Glutamatergic neuron (in vitro differentiated cells): ENCODE measurements around the gene COX7B. TPM values are rescaled to one million over a fixed set of nuclear protein-coding genes. Genes with fewer than 3 reads are reported as not detected.

Source experiments
- DNase-seq: peaks from one replicate; pipeline ENCODE4 v3.0.0; 2022
- H3K27ac Mint-ChIP-seq: one replicate; pipeline ENCODE4 v1.8.0; 2020; ENCODE audit warnings: mild to moderate bottlenecking, mixed read lengths, inconsistent platforms; ENCODE audit not compliant: unreplicated experiment
- H3K27me3 Mint-ChIP-seq: one replicate; pipeline ENCODE4 v1.8.0; 2020; ENCODE audit warnings: mild to moderate bottlenecking, moderate library complexity, mixed read lengths, inconsistent platforms; ENCODE audit not compliant: unreplicated experiment
- H3K36me3 Mint-ChIP-seq: one replicate; pipeline ENCODE4 v1.8.0; 2020; ENCODE audit warnings: mild to moderate bottlenecking, mixed read lengths, inconsistent platforms; ENCODE audit not compliant: unreplicated experiment
- H3K4me1 Mint-ChIP-seq: one replicate; pipeline ENCODE4 v1.8.0; 2020; ENCODE audit warnings: mild to moderate bottlenecking, low read depth, mixed read lengths, inconsistent platforms; ENCODE audit not compliant: unreplicated experiment
- H3K4me3 Mint-ChIP-seq: one replicate; pipeline ENCODE4 v1.8.0; 2020; ENCODE audit warnings: mild to moderate bottlenecking, mixed read lengths, inconsistent platforms; ENCODE audit not compliant: unreplicated experiment
- H3K9me3 Mint-ChIP-seq: one replicate; pipeline ENCODE4 v1.8.0; 2020; ENCODE audit warnings: mild to moderate bottlenecking, moderate library complexity, mixed read lengths, inconsistent platforms; ENCODE audit not compliant: unreplicated experiment
- total RNA-seq: library from RNA; stranded (reverse); fragmentation: NEBNext Ultra II Directional; extraction: Animal tissue kit (Norgen Biotek cat#: 25700); gene quantifications from one replicate; pipeline ENCODE4 v1.2.1, GENCODE V29; 2021; ENCODE audit not compliant: unreplicated experiment
- TF ChIP-seq, protein P1 (sequence below): fragments of 200-600 bp; sonication (generic); IDR thresholded peaks from one replicate; pipeline ENCODE4 v1.5.0; 2021; ENCODE audit not compliant: partially characterized antibody, unreplicated experiment

COX7B gene
- total RNA-seq, 1 donor from 2014 or later = 188 TPM

DNA sequence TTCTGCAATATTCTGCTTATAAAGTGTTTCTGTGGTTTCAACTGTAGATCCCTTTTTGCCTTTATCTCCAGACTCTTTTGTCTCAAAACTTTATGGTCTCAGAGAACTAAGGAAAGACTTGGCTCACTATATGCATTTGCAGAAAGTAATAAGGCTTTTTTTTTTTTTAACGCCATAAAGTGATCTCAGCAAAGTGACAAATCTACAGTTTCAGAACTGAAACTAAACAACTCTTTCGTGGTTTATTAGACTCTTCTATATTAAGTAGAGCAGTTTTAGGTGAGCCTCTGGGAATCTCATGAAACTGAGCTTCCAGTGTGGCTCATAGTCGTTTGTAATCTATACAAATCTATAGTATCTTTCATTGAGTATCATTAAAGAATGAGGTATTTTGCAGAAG, 26.5 kb downstream of the COX7B start:
- Mint-ChIP-seq H3K4me1 (no peaks in the 10 kb centered on the region), H3K4me3 (no peak overlapping the region), H3K36me3 (no peaks in the 10 kb centered on the region), H3K27me3 (no peaks in the 10 kb centered on the region), H3K9me3 (peaks cover 1% of the 10 kb centered on the region), H3K27ac (no peak overlapping the region)
- TF ChIP-seq, protein P1, sequence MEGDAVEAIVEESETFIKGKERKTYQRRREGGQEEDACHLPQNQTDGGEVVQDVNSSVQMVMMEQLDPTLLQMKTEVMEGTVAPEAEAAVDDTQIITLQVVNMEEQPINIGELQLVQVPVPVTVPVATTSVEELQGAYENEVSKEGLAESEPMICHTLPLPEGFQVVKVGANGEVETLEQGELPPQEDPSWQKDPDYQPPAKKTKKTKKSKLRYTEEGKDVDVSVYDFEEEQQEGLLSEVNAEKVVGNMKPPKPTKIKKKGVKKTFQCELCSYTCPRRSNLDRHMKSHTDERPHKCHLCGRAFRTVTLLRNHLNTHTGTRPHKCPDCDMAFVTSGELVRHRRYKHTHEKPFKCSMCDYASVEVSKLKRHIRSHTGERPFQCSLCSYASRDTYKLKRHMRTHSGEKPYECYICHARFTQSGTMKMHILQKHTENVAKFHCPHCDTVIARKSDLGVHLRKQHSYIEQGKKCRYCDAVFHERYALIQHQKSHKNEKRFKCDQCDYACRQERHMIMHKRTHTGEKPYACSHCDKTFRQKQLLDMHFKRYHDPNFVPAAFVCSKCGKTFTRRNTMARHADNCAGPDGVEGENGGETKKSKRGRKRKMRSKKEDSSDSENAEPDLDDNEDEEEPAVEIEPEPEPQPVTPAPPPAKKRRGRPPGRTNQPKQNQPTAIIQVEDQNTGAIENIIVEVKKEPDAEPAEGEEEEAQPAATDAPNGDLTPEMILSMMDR = no peak
- no peak for DNase-seq

DNA sequence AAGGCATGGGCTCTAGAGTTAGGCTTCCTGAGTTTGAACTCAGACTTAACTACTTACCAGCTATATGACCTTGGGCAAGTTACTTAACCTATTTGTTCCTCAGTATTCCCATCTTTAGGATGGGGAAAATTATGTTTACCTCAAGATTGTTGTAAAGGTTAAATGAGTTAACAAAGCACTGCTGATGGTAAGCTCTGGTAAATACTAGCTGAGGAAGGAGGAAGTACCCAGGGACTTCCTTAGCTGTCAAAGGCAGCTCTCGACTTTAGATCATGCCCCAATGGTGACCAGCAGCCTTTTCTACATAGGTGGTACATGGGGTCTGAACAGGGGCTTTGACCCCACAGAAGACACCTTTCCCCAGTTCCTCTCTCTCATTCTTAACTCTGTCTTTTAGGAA, 31.3 kb downstream of the COX7B start:
- no peaks in the 10 kb centered on the region for H3K4me1 Mint-ChIP-seq
- H3K36me3 Mint-ChIP-seq = no peaks in the 10 kb centered on the region
- TF ChIP-seq, protein P1 = no peak
- no peak overlapping the region for H3K4me3 Mint-ChIP-seq
- no peak overlapping the region for H3K27ac Mint-ChIP-seq
- DNase-seq = no peak
- H3K9me3 Mint-ChIP-seq = peaks cover 1% of the 10 kb centered on the region
- no peaks in the 10 kb centered on the region for H3K27me3 Mint-ChIP-seq

DNA sequence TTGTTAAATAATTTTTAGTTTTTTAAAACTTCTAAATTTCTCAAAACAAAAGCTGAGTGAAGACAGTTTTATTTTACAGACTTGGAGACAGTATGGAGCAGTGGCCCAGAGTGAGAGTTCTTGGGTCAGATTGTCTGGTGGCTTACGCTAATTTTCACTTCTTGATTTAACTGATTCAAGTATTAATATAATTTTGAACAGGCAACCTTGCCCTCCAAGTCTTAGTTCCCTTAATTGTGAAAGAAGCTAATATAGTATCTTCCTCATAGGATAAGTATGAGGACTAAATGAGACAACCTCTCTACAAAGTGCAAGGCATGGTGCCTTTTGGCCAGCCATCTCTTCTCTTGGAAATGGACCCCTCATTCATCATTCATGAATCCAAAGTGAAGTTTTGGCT, 36.6 kb downstream of the COX7B start:
- DNase-seq = no peak
- TF ChIP-seq, protein P1 = no peak
- H3K27me3 Mint-ChIP-seq = no peaks in the 10 kb centered on the region
- H3K36me3 Mint-ChIP-seq = no peaks in the 10 kb centered on the region
- H3K27ac Mint-ChIP-seq = no peak overlapping the region
- H3K9me3 Mint-ChIP-seq = no peaks in the 10 kb centered on the region
- H3K4me3 Mint-ChIP-seq = no peak overlapping the region
- no peaks in the 10 kb centered on the region for H3K4me1 Mint-ChIP-seq

DNA sequence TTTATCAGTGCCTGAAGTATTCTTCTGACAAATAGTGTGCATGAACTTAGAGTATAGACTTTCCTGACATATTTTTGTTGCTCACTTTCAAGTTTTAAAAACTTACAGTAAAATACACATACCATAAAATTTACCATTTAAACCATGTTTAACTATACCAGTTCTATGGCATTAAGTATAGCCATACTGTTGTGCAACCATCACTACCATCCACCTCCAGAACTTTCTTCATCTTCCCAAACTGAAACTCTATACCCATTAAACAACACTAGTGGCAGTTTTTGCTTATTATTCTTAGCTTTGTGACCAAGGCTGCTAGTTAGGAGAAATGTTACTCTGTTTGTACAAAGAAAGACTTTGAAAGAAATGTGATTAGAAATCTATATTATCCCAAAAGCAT, 37.0 kb downstream of the COX7B start:
- no peak overlapping the region for H3K4me3 Mint-ChIP-seq
- H3K9me3 Mint-ChIP-seq = no peaks in the 10 kb centered on the region
- no peak for DNase-seq
- H3K27me3 Mint-ChIP-seq = no peaks in the 10 kb centered on the region
- no peaks in the 10 kb centered on the region for H3K4me1 Mint-ChIP-seq
- no peaks in the 10 kb centered on the region for H3K36me3 Mint-ChIP-seq
- TF ChIP-seq, protein P1 = no peak
- no peak overlapping the region for H3K27ac Mint-ChIP-seq

DNA sequence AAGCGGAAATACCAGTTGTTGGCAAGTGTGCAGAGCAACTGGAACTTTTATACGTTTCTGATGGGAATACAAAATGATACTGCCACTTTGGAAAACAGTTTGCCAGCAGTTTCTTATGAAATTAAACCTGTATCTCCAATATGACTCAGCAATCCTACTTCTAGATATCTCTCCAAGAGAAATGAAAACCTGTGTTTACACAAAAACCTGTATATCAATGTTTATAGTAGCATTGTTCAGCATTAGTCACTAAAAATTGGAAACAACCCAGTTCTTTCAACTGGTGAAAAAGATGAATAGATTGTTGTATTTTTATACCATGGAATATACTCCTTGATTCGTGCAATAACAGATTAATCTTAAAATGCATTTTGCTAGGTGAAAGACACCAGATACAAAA, 38.0 kb downstream of the COX7B start:
- Mint-ChIP-seq H3K36me3 (no peaks in the 10 kb centered on the region), H3K9me3 (no peaks in the 10 kb centered on the region), H3K27me3 (no peaks in the 10 kb centered on the region), H3K27ac (no peak overlapping the region), H3K4me1 (no peaks in the 10 kb centered on the region), H3K4me3 (no peak overlapping the region)
- DNase-seq = no peak
- TF ChIP-seq, protein P1 = no peak
